HCT116 (cell line): ENCODE measurements around the gene ACSBG1. TPM values are rescaled to one million over a fixed set of nuclear protein-coding genes. Genes with fewer than 3 reads are reported as not detected.

ENCODE experiments used
- ATAC-seq: fragments of 200-7000 bp; cut with Tn5 transposase; 2 replicates; pipeline ENCODE4 v1.9.1; 2020; ENCODE audit warnings: mild to moderate bottlenecking, moderate library complexity
- BruUV-seq: library from RNA; stranded (reverse); fragments of 400-500 nt; replicated peaks from 2 replicates; lab custom pipeline; 2021; lab: Mats Ljungman, UMichigan
- CTCF ChIA-PET: fragments of 300-600 bp; sonication (Branson Sonifier 250); formaldehyde crosslinking; loops from one replicate; lab custom pipeline; 2021; ENCODE audit warnings: antibody characterized with exemption; lab: Charles Lee
- POLR2A ChIA-PET: fragments of 300-600, 350-600 bp; sonication (Branson Sonifier 250); formaldehyde crosslinking; loops from one replicate; lab custom pipeline; 2021; ENCODE audit warnings: antibody characterized with exemption; lab: Charles Lee
- RAD21 ChIA-PET, 2 experiments: fragments of 300-600 bp; sonication (Branson Sonifier 250); formaldehyde crosslinking; loops; one replicate each; lab custom pipeline; 2023; ENCODE audit warnings: low total read pairs in 2 of 2; ENCODE audit not compliant: uncharacterized antibody in 2 of 2, unreplicated experiment in 2 of 2, low non-redundant PET in 1 of 2; lab: Charles Lee
- DNase-seq: peaks from one replicate; pipeline ENCODE4 v3.0.0-alpha.2; 2010; ENCODE audit warnings: low read depth, low spot score
- H2AFZ ChIP-seq: fragments of 200-600 bp; shearing (Covaris generic), sonication (generic); 2 replicates; pipeline ENCODE4 v1.6.1; 2017; ENCODE audit warnings: low read depth, mixed run types, mixed read lengths, antibody characterized with exemption, low read length; ENCODE audit not compliant: poor library complexity, severe bottlenecking
- H3K27ac ChIP-seq: 2 replicates; pipeline ENCODE4 v1.5.1; 2012; ENCODE audit warnings: low read depth, low read length
- H3K27me3 ChIP-seq: fragments of 200-600 bp; sonication (generic); 2 replicates; pipeline ENCODE4 v1.6.1; 2016; ENCODE audit warnings: mixed run types, low read length, mixed read lengths; ENCODE audit not compliant: insufficient read depth
- H3K36me3 ChIP-seq, 2 experiments: fragments of 200-500 bp in 1 of 2; fragments of 200-600 bp in 1 of 2; sonication (Bioruptor generic) in 1 of 2; sonication (generic) in 1 of 2; 2 replicates each; pipeline versions ENCODE4 v1.5.1 to v1.6.1; 2014 to 2016; ENCODE audit warnings: low read length in 2 of 2, inconsistent platforms in 1 of 2, mixed read lengths in 1 of 2, mixed run types in 1 of 2; ENCODE audit not compliant: insufficient read depth in 2 of 2, control insufficient read depth in 1 of 2
- H3K4me1 ChIP-seq, 2 experiments: fragments of 200-600 bp in 1 of 2; sonication (generic) in 1 of 2; 2 replicates each; pipeline versions ENCODE4 v1.5.1 to v1.6.1; 2012 to 2017; ENCODE audit warnings: low read length in 2 of 2, inconsistent platforms in 1 of 2, mild to moderate bottlenecking in 1 of 2, mixed read lengths in 1 of 2, mixed run types in 1 of 2, moderate library complexity in 1 of 2; ENCODE audit not compliant: insufficient read depth in 2 of 2, control insufficient read depth in 1 of 2
- H3K4me2 ChIP-seq: fragments of 200-600 bp; sonication (generic); 2 replicates; pipeline ENCODE4 v1.6.1; 2017; ENCODE audit warnings: mixed run types, low read length, mixed read lengths
- H3K4me3 ChIP-seq, 2 experiments: fragments of 200-600 bp in 1 of 2; sonication (generic) in 1 of 2; replicated peaks in 1 of 2; 2 replicates each; pipeline ENCODE4 v1.5.1; 2011 to 2016; ENCODE audit warnings: low read length in 2 of 2, control low read depth in 1 of 2, low read depth in 1 of 2, mild to moderate bottlenecking in 1 of 2, mixed read lengths in 1 of 2, mixed run types in 1 of 2
- H3K79me2 ChIP-seq: fragments of 200-600 bp; sonication (generic); 2 replicates; pipeline ENCODE4 v1.6.1; 2017; ENCODE audit warnings: mild to moderate bottlenecking, mixed run types, low read length, moderate library complexity, mixed read lengths; ENCODE audit not compliant: insufficient read depth
- H3K9ac ChIP-seq: fragments of 200-600 bp; sonication (generic); 2 replicates; pipeline ENCODE4 v1.6.1; 2016; ENCODE audit warnings: low read length, mixed read lengths
- H3K9me2 ChIP-seq: fragments of 200-600 bp; sonication (generic), shearing (Covaris generic); 2 replicates; pipeline ENCODE4 v1.6.1; 2017; ENCODE audit warnings: mixed run types, mild to moderate bottlenecking, moderate library complexity; ENCODE audit not compliant: insufficient read depth
- H3K9me3 ChIP-seq, 2 experiments: fragments of 200-500 bp in 1 of 2; fragments of 200-600 bp in 1 of 2; sonication (Bioruptor generic) in 1 of 2; sonication (generic) in 1 of 2; 2 replicates each; pipeline ENCODE4 v1.6.1; 2014 to 2017; ENCODE audit warnings: low read length in 2 of 2, mixed read lengths in 2 of 2, inconsistent platforms in 1 of 2, low read depth in 1 of 2, mild to moderate bottlenecking in 1 of 2, mixed run types in 1 of 2, moderate library complexity in 1 of 2; ENCODE audit not compliant: control insufficient read depth in 1 of 2, insufficient read depth in 1 of 2
- H4K20me1 ChIP-seq: fragments of 200-600 bp; sonication (generic), shearing (Covaris generic); 2 replicates; pipeline ENCODE4 v1.6.1; 2017; ENCODE audit warnings: mixed run types, mild to moderate bottlenecking, moderate library complexity; ENCODE audit not compliant: insufficient read depth
- ATF3 ChIP-seq: IDR thresholded peaks from 2 replicates; pipeline ENCODE4 v1.6.1; 2012
- CBX3 ChIP-seq: IDR thresholded peaks from 2 replicates; pipeline ENCODE4 v1.6.1; 2012; ENCODE audit warnings: low read depth
- CEBPB ChIP-seq: IDR thresholded peaks from 2 replicates; pipeline ENCODE4 v1.6.1; 2012; ENCODE audit warnings: low read depth
- CTCF ChIP-seq, 3 experiments: fragments of 200-600 bp in 1 of 3; sonication (generic) in 1 of 3; IDR thresholded peaks in 2 of 3; conservative IDR thresholded peaks in 1 of 3; 2 replicates each; pipeline ENCODE4 v1.5.1; 2012 to 2017; ENCODE audit warnings: low read depth in 2 of 3, low read length in 2 of 3, antibody characterized with exemption in 1 of 3, borderline replicate concordance in 1 of 3, control low read depth in 1 of 3, mild to moderate bottlenecking in 1 of 3, mixed read lengths in 1 of 3, mixed run types in 1 of 3, moderate library complexity in 1 of 3; ENCODE audit not compliant: insufficient read depth in 1 of 3
- EGR1 ChIP-seq: IDR thresholded peaks from 2 replicates; pipeline ENCODE4 v1.6.1; 2012; ENCODE audit warnings: low read depth
- ELF1 ChIP-seq: IDR thresholded peaks from 2 replicates; pipeline ENCODE4 v1.6.1; 2012; ENCODE audit warnings: low read depth, borderline replicate concordance
- EZH2phosphoT487 ChIP-seq: fragments of 200-600 bp; IDR thresholded peaks from 2 replicates; pipeline ENCODE4 v1.6.1; 2018; ENCODE audit warnings: antibody characterized with exemption, borderline replicate concordance
- FOSL1 ChIP-seq: IDR thresholded peaks from 2 replicates; pipeline ENCODE4 v1.6.1; 2012; ENCODE audit warnings: low read depth
- JUND ChIP-seq: IDR thresholded peaks from 2 replicates; pipeline ENCODE4 v1.6.1; 2012
- POLR2A ChIP-seq: IDR thresholded peaks from 2 replicates; pipeline ENCODE4 v1.7.0; 2011; ENCODE audit warnings: borderline replicate concordance; ENCODE audit not compliant: insufficient read depth, insufficient read length; ENCODE audit errors: extremely low read depth
- POLR2AphosphoS5 ChIP-seq: IDR thresholded peaks from 2 replicates; pipeline ENCODE4 v1.6.1; 2011; ENCODE audit warnings: mild to moderate bottlenecking, low read depth, low read length, moderate library complexity
- RAD21 ChIP-seq: IDR thresholded peaks from 2 replicates; pipeline ENCODE4 v1.6.1; 2012; ENCODE audit warnings: low read depth, mild to moderate bottlenecking
- SIN3A ChIP-seq: IDR thresholded peaks from 2 replicates; pipeline ENCODE4 v1.6.1; 2012; ENCODE audit warnings: low read depth
- SP1 ChIP-seq: IDR thresholded peaks from 2 replicates; pipeline ENCODE4 v1.6.1; 2012; ENCODE audit warnings: low read depth
- SRF ChIP-seq: IDR thresholded peaks from 2 replicates; pipeline ENCODE4 v1.6.1; 2012; ENCODE audit warnings: low read depth
- TCF7L2 ChIP-seq: IDR thresholded peaks from 2 replicates; pipeline ENCODE4 v1.7.0; 2011; ENCODE audit warnings: borderline replicate concordance, inconsistent platforms; ENCODE audit not compliant: insufficient read depth, insufficient read length; ENCODE audit errors: extremely low read depth
- ZBTB33 ChIP-seq: IDR thresholded peaks from 2 replicates; pipeline ENCODE4 v1.6.1; 2011; ENCODE audit warnings: mild to moderate bottlenecking, low read length, moderate library complexity; ENCODE audit not compliant: insufficient replicate concordance; ENCODE audit errors: extremely low read depth
- intact Hi-C: fragments of 100-400 bp; cut with micrococcal nuclease; formaldehyde crosslinking; loops from 2 replicates; pipeline ENCODE4 v1.10.0; 2022
- total RNA-seq: library from RNA; stranded (reverse); gene quantifications from one replicate; pipeline ENCODE4 v1.2.1, GENCODE V29; 2021; ENCODE audit not compliant: unreplicated experiment
- TF ChIP-seq, protein P1 (sequence below): IDR thresholded peaks from 2 replicates; pipeline ENCODE4 v1.6.1; 2012

Gene ACSBG1
- total RNA-seq, 1 experiment from 2014 or later = 0.71 TPM

DNA sequence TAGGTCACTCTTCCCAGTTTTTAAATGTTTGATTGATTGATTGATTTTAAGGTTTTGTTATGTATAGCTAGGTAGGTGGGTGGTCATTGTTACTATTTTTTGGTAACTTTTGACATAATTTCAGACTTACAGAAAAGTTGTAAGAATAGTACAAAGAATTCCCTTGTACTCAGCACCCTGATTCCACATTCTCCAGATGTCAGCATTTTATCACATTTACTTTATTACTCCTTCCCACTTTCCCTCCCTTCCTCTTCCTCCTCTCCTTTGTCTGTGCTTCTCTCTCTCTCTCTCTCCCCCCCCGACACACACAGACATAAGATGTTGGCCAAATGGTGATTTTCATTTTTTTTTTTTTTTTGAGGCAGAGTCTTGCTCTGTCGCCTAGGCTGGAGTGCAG lies 70.4 kb downstream of the ACSBG1 start:
- ATAC-seq = no peak
- ChIA-PET POLR2A (no interaction called here), CTCF (no interaction called here)
- H3K4me1 ChIP-seq = no peaks in the 10 kb centered on the region
- H3K9me2 ChIP-seq = no peaks in the 10 kb centered on the region
- H3K9ac ChIP-seq = no peak overlapping the region
- H3K4me3 ChIP-seq = no peak overlapping the region
- H3K4me2 ChIP-seq = no peak overlapping the region
- no peak overlapping the region for H2AFZ ChIP-seq
- intact Hi-C loops = no loop called here
- no TSS peak for BruUV-seq
- H3K27me3 ChIP-seq = no peaks in the 10 kb centered on the region
- TF ChIP-seq JUND = no peak
- TF ChIP-seq EZH2phosphoT487 = no peak
- TF ChIP-seq, protein P1, sequence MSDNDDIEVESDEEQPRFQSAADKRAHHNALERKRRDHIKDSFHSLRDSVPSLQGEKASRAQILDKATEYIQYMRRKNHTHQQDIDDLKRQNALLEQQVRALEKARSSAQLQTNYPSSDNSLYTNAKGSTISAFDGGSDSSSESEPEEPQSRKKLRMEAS = no peak
- TF ChIP-seq FOSL1 = no peak
- TF ChIP-seq CBX3 = no peak
- no peak for TF ChIP-seq SIN3A
- TF ChIP-seq SRF = no peak
- no peak for TF ChIP-seq CEBPB
- TF ChIP-seq TCF7L2 = no peak
- TF ChIP-seq, all 23 proteins: peak for 0
- no peaks in the 10 kb centered on the region for H3K79me2 ChIP-seq
- H3K36me3 ChIP-seq = peaks cover 34 to 41% of the 10 kb centered on the region in 2 experiments
- RAD21 ChIA-PET = no interaction called here
- DNase-seq = no peak
- H3K9me3 ChIP-seq = no peaks in the 10 kb centered on the region
- no peak overlapping the region for H3K27ac ChIP-seq
- no peaks in the 10 kb centered on the region for H4K20me1 ChIP-seq

DNA sequence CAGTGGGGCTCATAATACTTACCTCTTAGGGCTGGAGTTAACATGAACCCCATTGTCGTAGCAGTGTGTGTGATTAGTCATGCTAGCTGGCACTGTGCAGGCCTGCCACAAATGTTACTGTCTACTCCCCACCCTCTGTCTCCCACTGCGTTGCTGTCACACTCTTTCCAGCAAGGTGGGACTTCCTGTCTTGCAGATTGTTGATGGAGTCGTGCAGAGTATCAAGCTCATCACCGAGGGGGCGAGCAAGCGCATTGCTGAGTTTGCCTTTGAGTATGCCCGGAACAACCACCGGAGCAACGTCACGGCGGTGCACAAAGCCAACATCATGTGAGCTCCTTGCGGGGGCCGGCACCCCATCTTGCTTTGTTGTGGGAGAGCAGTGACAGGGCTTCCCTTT lies 72.3 kb downstream of the ACSBG1 start:
- RAD21 ChIA-PET = no interaction called here
- Histone ChIP-seq H3K9me2 (no peaks in the 10 kb centered on the region), H3K36me3 (peaks cover 39 to 41% of the 10 kb centered on the region in 2 experiments), H3K4me2 (no peak overlapping the region), H4K20me1 (no peaks in the 10 kb centered on the region), H3K4me3 (no peak overlapping the region), H3K27me3 (no peaks in the 10 kb centered on the region), H2AFZ (no peak overlapping the region), H3K79me2 (no peaks in the 10 kb centered on the region; the same call in 1 of the 2 replicates), H3K27ac (no peak overlapping the region), H3K4me1 (no peaks in the 10 kb centered on the region), H3K9ac (no peak overlapping the region), H3K9me3 (no peaks in the 10 kb centered on the region)
- ATAC-seq (no peak), DNase-seq (no peak)
- CTCF ChIA-PET = no interaction called here
- no TSS peak for BruUV-seq
- POLR2A ChIA-PET = no interaction called here
- intact Hi-C loops = no loop called here
- no peak for TF ChIP-seq TCF7L2
- no peak for TF ChIP-seq ZBTB33
- TF ChIP-seq SP1 = no peak
- no peak for TF ChIP-seq EGR1
- no peak for TF ChIP-seq SRF
- no peak for TF ChIP-seq ATF3
- no peak for TF ChIP-seq POLR2AphosphoS5
- TF ChIP-seq ELF1 = no peak
- TF ChIP-seq, protein P1 = no peak
- TF ChIP-seq JUND = no peak
- TF ChIP-seq RAD21 = no peak
- TF ChIP-seq POLR2A = no peak
- no peak for TF ChIP-seq CTCF (IDR thresholded peaks at IDR 0.05 in 2 of 3, conservative IDR thresholded peaks at IDR 0.05 in 1 of 3; ENCODE audit: borderline replicate concordance in 1 of 3, insufficient read depth in 1 of 3, low read depth in 2 of 3, low read length in 2 of 3)
